Activated naive CD8-positive, alpha-beta T cell (primary cell): ENCODE data around the gene CIBAR2.

ENCODE experiments used
- H3K27ac Mint-ChIP-seq: one replicate; pipeline ENCODE4 v1.8.0; 2021; ENCODE audit warnings: mixed read lengths
- H3K27me3 Mint-ChIP-seq: one replicate; pipeline ENCODE4 v1.8.0; 2021; ENCODE audit warnings: mixed read lengths
- H3K36me3 Mint-ChIP-seq: one replicate; pipeline ENCODE4 v1.8.0; 2021; ENCODE audit warnings: mixed read lengths
- H3K4me1 Mint-ChIP-seq: one replicate; pipeline ENCODE4 v1.8.0; 2021; ENCODE audit warnings: low read depth, mixed read lengths
- H3K4me3 Mint-ChIP-seq: one replicate; pipeline ENCODE4 v1.8.0; 2021; ENCODE audit warnings: mild to moderate bottlenecking, mixed read lengths
- H3K9me3 Mint-ChIP-seq: one replicate; pipeline ENCODE4 v1.8.0; 2021; ENCODE audit warnings: low read depth, mixed read lengths

The CIBAR2 gene

GRCh38 chr16:85112364-85112763, at the start of gene CIBAR2:
TSS of gene CIBAR2 (minus strand) at chr16:85112472. CDS start at chr16:85112352, 120 bp downstream.
- Mint-ChIP-seq H3K27me3 (no peaks in the 10 kb centered on the region), H3K9me3 (no peaks in the 10 kb centered on the region), H3K4me3 (no peak within 1 kb of the TSS), H3K36me3 (no peaks in the 10 kb centered on the region), H3K4me1 (peaks cover 8% of the 10 kb centered on the region), H3K27ac (no peak within 1 kb of the TSS)

GRCh38 chr16:85159179-85159980, 47.1 kb upstream of the CIBAR2 start:
- H3K36me3 Mint-ChIP-seq: peaks cover 4% of the 10 kb centered on the region
- H3K9me3 Mint-ChIP-seq: no peaks in the 10 kb centered on the region
- peak overlapping the region; percentile 28 for H3K27ac Mint-ChIP-seq
- peaks cover 20% of the 10 kb centered on the region for H3K4me1 Mint-ChIP-seq
- no peaks in the 10 kb centered on the region for H3K27me3 Mint-ChIP-seq
- H3K4me3 Mint-ChIP-seq: peak overlapping the region; percentile 27

GRCh38 chr16:85158743-85159178, 46.5 kb upstream of the CIBAR2 start:
- peaks cover 20% of the 10 kb centered on the region for H3K4me1 Mint-ChIP-seq
- no peak overlapping the region for H3K4me3 Mint-ChIP-seq
- no peaks in the 10 kb centered on the region for H3K9me3 Mint-ChIP-seq
- H3K27ac Mint-ChIP-seq: no peak overlapping the region
- peaks cover 4% of the 10 kb centered on the region for H3K36me3 Mint-ChIP-seq
- H3K27me3 Mint-ChIP-seq: no peaks in the 10 kb centered on the region

GRCh38 chr16:85157813-85158742, 45.8 kb upstream of the CIBAR2 start:
- Mint-ChIP-seq H3K27me3 (no peaks in the 10 kb centered on the region), H3K36me3 (peaks cover 4% of the 10 kb centered on the region), H3K4me1 (peaks cover 20% of the 10 kb centered on the region), H3K9me3 (no peaks in the 10 kb centered on the region), H3K4me3 (peak overlapping the region; percentile 79), H3K27ac (peak overlapping the region; percentile 91)

GRCh38 chr16:85157372-85157771, 45.1 kb upstream of the CIBAR2 start:
- no peaks in the 10 kb centered on the region for H3K9me3 Mint-ChIP-seq
- peaks cover 4% of the 10 kb centered on the region for H3K36me3 Mint-ChIP-seq
- H3K4me1 Mint-ChIP-seq: peaks cover 20% of the 10 kb centered on the region
- H3K27ac Mint-ChIP-seq: peak overlapping the region; percentile 91
- H3K27me3 Mint-ChIP-seq: no peaks in the 10 kb centered on the region
- peak overlapping the region; percentile 79 for H3K4me3 Mint-ChIP-seq

- peaks cover 4% of the 10 kb centered on the region for H3K36me3 Mint-ChIP-seq
- no peaks in the 10 kb centered on the region for H3K9me3 Mint-ChIP-seq
- H3K27ac Mint-ChIP-seq: peak overlapping the region; percentile 4
- peak overlapping the region; percentile 79 for H3K4me3 Mint-ChIP-seq
- peaks cover 20% of the 10 kb centered on the region for H3K4me1 Mint-ChIP-seq
- no peaks in the 10 kb centered on the region for H3K27me3 Mint-ChIP-seq
Observed at GRCh38 chr16:85156869-85157268, 44.6 kb upstream of the CIBAR2 start.

GRCh38 chr16:85156440-85156839, 44.2 kb upstream of the CIBAR2 start:
- Mint-ChIP-seq H3K27me3 (no peaks in the 10 kb centered on the region), H3K4me3 (no peak overlapping the region), H3K27ac (no peak overlapping the region), H3K36me3 (peaks cover 4% of the 10 kb centered on the region), H3K9me3 (no peaks in the 10 kb centered on the region), H3K4me1 (peaks cover 20% of the 10 kb centered on the region)

- peaks cover 1% of the 10 kb centered on the region for H3K27me3 Mint-ChIP-seq
- no peak overlapping the region for H3K4me3 Mint-ChIP-seq
- no peak overlapping the region for H3K27ac Mint-ChIP-seq
- peaks cover 4% of the 10 kb centered on the region for H3K36me3 Mint-ChIP-seq
- no peaks in the 10 kb centered on the region for H3K9me3 Mint-ChIP-seq
- H3K4me1 Mint-ChIP-seq: peaks cover 18% of the 10 kb centered on the region
Observed at GRCh38 chr16:85153656-85154091, 41.4 kb upstream of the CIBAR2 start.

GRCh38 chr16:85153046-85153445, 40.8 kb upstream of the CIBAR2 start:
- Mint-ChIP-seq H3K27me3 (peaks cover 1% of the 10 kb centered on the region), H3K36me3 (peaks cover 4% of the 10 kb centered on the region), H3K4me3 (no peak overlapping the region), H3K27ac (no peak overlapping the region), H3K9me3 (no peaks in the 10 kb centered on the region), H3K4me1 (peaks cover 16% of the 10 kb centered on the region)

- no peak overlapping the region for H3K27ac Mint-ChIP-seq
- no peaks in the 10 kb centered on the region for H3K9me3 Mint-ChIP-seq
- peaks cover 10% of the 10 kb centered on the region for H3K4me1 Mint-ChIP-seq
- H3K4me3 Mint-ChIP-seq: no peak overlapping the region
- peaks cover 1% of the 10 kb centered on the region for H3K27me3 Mint-ChIP-seq
- peaks cover 4% of the 10 kb centered on the region for H3K36me3 Mint-ChIP-seq
Observed at GRCh38 chr16:85152414-85153030, 40.2 kb upstream of the CIBAR2 start.

GRCh38 chr16:85151603-85152413, 39.5 kb upstream of the CIBAR2 start:
- Mint-ChIP-seq H3K9me3 (no peaks in the 10 kb centered on the region), H3K4me1 (peaks cover 3% of the 10 kb centered on the region), H3K36me3 (peaks cover 2% of the 10 kb centered on the region), H3K4me3 (no peak overlapping the region), H3K27me3 (peaks cover 1% of the 10 kb centered on the region), H3K27ac (no peak overlapping the region)

- Mint-ChIP-seq H3K9me3 (no peaks in the 10 kb centered on the region), H3K27ac (no peak overlapping the region), H3K4me3 (no peak overlapping the region)
Observed at GRCh38 chr16:85151079-85151602, 38.9 kb upstream of the CIBAR2 start.

GRCh38 chr16:85150331-85150940, 38.2 kb upstream of the CIBAR2 start:
- H3K4me3 Mint-ChIP-seq: no peak overlapping the region
- H3K27ac Mint-ChIP-seq: no peak overlapping the region
- no peaks in the 10 kb centered on the region for H3K36me3 Mint-ChIP-seq
- H3K9me3 Mint-ChIP-seq: no peaks in the 10 kb centered on the region
- peaks cover 2% of the 10 kb centered on the region for H3K4me1 Mint-ChIP-seq
- peaks cover 1% of the 10 kb centered on the region for H3K27me3 Mint-ChIP-seq

More at GRCh38 chr16:85151079-85151602, 38.9 kb upstream of the CIBAR2 start:
- Mint-ChIP-seq H3K27me3 (peaks cover 1% of the 10 kb centered on the region), H3K36me3 (no peaks in the 10 kb centered on the region), H3K4me1 (peaks cover 2% of the 10 kb centered on the region)
